HFFc6 (cell line): ENCODE results near the gene CREB5. TPM values are rescaled to one million over a fixed set of nuclear protein-coding genes. Genes with fewer than 3 reads are reported as not detected.

ENCODE experiments used
- DNase-seq: peaks from one replicate; pipeline ENCODE4 v3.0.0-alpha.2; 2018
- H3K27ac Mint-ChIP-seq: 2 replicates; pipeline ENCODE4 v1.8.0; 2020; ENCODE audit warnings: mild to moderate bottlenecking, mixed read lengths
- H3K27me3 Mint-ChIP-seq: 2 replicates; pipeline ENCODE4 v1.8.0; 2021; ENCODE audit warnings: mild to moderate bottlenecking, moderate library complexity, mixed read lengths; ENCODE audit not compliant: insufficient read depth
- H3K36me3 Mint-ChIP-seq: 2 replicates; pipeline ENCODE4 v1.8.0; 2021; ENCODE audit warnings: low read depth, mixed read lengths
- H3K4me1 Mint-ChIP-seq: 2 replicates; pipeline ENCODE4 v1.8.0; 2020; ENCODE audit warnings: low read depth, mixed read lengths
- H3K4me3 Mint-ChIP-seq: 2 replicates; pipeline ENCODE4 v1.8.0; 2020; ENCODE audit warnings: mild to moderate bottlenecking, moderate library complexity, mixed read lengths
- H3K9me3 Mint-ChIP-seq: 2 replicates; pipeline ENCODE4 v1.8.0; 2020; ENCODE audit warnings: mild to moderate bottlenecking, mixed read lengths
- total RNA-seq, 6 experiments: library from RNA; stranded (reverse); fragmentation: NEBNext Ultra II Directional; extraction: Animal tissue kit (Norgen Biotek cat#: 25700); gene quantifications; 2 replicates in 1 of 6; 3 replicates in 5 of 6; pipeline ENCODE4 v1.2.3, GENCODE V29; 2021
- TF ChIP-seq, protein P1 (sequence below): fragments of 200-600 bp; sonication (generic); IDR thresholded peaks from 2 replicates; pipeline ENCODE4 v1.5.0; 2021; ENCODE audit warnings: antibody characterized with exemption, mild to moderate bottlenecking

Gene CREB5
- total RNA-seq, 6 experiments from 2014 or later = 0.60 to 0.90 (median 0.79) TPM

DNA sequence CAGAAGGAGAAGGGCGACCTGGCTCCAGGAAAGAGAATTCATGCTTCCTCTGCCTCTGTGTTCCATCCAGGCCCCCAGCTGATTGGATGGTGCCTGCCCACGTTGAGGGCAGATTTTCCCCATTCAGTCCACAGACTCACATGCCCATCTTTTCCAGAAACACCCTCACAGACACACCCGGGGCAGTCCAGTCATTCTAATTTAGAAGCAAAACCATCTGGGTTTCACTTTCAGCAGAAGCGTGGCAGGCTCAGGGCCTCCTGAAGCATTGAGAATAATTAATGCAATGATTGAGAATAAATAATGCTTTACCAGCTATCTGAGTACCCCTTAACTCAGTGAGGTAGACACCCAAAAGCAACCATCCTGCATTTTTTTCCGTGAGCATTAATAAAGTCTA is 30.2 kb upstream of the CREB5 start:
- Mint-ChIP-seq H3K36me3 (no peaks in the 10 kb centered on the region), H3K4me3 (no peak overlapping the region), H3K9me3 (no peaks in the 10 kb centered on the region), H3K27ac (no peak overlapping the region), H3K27me3 (peaks cover 12% of the 10 kb centered on the region; the same call in 1 of the 2 replicates), H3K4me1 (no peaks in the 10 kb centered on the region)
- TF ChIP-seq, protein P1, sequence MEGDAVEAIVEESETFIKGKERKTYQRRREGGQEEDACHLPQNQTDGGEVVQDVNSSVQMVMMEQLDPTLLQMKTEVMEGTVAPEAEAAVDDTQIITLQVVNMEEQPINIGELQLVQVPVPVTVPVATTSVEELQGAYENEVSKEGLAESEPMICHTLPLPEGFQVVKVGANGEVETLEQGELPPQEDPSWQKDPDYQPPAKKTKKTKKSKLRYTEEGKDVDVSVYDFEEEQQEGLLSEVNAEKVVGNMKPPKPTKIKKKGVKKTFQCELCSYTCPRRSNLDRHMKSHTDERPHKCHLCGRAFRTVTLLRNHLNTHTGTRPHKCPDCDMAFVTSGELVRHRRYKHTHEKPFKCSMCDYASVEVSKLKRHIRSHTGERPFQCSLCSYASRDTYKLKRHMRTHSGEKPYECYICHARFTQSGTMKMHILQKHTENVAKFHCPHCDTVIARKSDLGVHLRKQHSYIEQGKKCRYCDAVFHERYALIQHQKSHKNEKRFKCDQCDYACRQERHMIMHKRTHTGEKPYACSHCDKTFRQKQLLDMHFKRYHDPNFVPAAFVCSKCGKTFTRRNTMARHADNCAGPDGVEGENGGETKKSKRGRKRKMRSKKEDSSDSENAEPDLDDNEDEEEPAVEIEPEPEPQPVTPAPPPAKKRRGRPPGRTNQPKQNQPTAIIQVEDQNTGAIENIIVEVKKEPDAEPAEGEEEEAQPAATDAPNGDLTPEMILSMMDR = no peak
- no peak for DNase-seq

DNA sequence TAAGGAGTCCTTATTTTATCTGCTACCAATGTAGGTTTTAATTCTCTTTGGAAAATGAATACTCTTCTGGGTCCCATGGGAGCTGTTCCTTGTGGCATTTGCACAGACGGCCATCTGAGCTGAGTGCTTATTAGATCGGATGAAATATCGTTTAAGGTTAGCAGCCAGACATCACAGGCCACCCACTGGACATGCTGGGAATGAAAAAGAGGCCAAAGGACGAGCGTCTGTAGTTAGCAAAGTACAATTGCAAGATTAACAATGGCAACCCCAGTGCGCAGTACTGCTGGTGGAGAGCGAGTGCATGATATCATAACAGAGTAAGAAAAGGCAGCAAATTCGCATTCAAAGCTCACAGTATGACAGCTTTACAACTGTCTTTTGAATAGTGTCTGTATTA is 28.3 kb upstream of the CREB5 start:
- H3K27me3 Mint-ChIP-seq = peaks cover 22% of the 10 kb centered on the region
- no peak overlapping the region for H3K27ac Mint-ChIP-seq
- no peak for DNase-seq

DNA sequence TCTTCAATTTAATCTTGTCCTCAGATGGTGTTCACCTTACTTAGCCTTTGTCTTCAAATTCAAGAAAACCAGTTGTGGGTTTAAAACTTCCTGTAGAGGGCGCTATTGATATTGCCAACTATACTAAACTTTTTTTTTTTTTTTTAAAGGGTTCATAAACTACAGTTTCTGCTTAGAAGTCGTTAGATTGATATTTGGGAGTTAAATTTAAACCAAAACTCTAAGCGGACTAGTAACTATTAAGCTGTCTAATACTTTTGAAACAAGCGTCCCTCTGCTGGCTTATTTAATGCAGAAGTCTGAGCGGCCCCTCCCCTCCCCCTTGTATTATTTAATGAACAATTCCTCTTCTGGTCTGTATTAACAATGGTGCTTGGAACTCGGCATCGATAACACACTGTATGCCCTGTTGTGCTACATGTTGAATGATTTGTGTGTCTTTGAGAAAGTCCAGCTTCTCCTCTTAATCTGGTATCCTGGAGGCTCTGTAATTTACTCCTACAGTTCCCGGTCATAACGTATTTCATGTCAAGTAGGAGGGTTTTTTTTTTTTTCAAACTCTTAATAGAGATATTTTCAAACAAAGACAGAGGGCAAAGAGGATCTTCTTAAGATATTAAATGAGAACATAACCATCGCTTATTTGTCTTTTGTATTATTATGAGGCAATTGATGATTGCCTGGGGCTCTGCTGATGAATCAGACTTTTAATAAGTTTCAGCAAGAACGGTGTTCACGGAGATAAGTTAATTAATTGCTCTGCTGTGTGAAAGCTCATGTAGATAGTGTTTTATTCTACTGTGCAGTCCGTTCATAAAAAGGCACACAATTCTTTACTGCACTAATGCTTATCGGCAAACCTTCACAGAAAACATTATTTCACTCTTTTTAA is 22.6 kb upstream of the CREB5 start:
- Mint-ChIP-seq H3K4me1 (peaks cover 6% of the 10 kb centered on the region; the same call in 1 of the 2 replicates), H3K9me3 (no peaks in the 10 kb centered on the region), H3K27me3 (peaks cover 25% of the 10 kb centered on the region), H3K4me3 (peak overlapping the region; percentile 61), H3K27ac (no peak overlapping the region), H3K36me3 (no peaks in the 10 kb centered on the region)
- TF ChIP-seq, protein P1 = peak; percentile 93
- peak; percentile 62 for DNase-seq

More for the DNA sequence above, 28.3 kb upstream of the CREB5 start:
- no peaks in the 10 kb centered on the region for H3K36me3 Mint-ChIP-seq
- no peaks in the 10 kb centered on the region for H3K4me1 Mint-ChIP-seq
- H3K9me3 Mint-ChIP-seq = no peaks in the 10 kb centered on the region
- TF ChIP-seq, protein P1 = no peak
- H3K4me3 Mint-ChIP-seq = no peak overlapping the region

DNA sequence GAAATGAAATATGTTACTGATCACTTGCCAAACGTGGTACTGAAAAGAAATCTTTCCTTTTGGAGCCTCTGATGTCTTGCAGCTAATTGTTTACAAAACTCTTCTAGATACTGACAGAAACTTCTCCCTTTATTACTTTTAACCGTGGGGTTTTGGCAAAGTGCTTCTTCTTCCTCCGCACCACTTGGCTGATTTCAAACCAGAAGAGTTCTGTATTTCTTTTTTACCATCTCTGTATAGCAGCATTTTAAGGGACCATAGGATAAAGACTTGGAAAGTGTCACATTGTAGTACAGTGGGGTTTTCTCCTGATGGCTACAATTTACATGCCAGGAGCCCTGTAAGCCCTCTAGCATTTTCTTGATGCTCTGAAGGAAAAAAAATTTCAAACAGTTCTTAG is 21.9 kb upstream of the CREB5 start:
- DNase-seq = no peak
- Mint-ChIP-seq H3K27ac (no peak overlapping the region), H3K4me1 (peaks cover 6% of the 10 kb centered on the region; the same call in 1 of the 2 replicates), H3K27me3 (peaks cover 26% of the 10 kb centered on the region), H3K36me3 (no peaks in the 10 kb centered on the region), H3K9me3 (no peaks in the 10 kb centered on the region), H3K4me3 (no peak overlapping the region)
- TF ChIP-seq, protein P1 = no peak

DNA sequence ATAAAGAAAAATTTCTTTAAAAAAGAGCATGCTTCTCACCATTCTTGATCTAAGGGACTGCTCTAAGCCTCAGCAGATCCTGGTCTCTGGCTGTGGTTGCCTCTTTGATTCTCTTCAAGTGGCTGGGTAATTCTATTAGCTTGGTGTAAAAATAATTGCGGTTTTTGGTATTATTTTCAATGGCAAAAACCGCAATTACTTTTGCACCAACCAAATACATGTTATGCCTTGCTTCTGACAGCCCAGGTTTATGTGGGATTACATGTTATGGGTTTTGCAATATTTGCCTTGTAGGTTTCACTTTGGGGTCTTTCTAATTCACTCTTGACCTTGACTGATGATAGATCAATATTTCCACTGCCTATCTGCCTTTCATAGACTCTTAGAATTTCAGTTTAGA is 20.0 kb upstream of the CREB5 start:
- no peak overlapping the region for H3K4me3 Mint-ChIP-seq
- peaks cover 25% of the 10 kb centered on the region for H3K27me3 Mint-ChIP-seq
- H3K27ac Mint-ChIP-seq = no peak overlapping the region
- TF ChIP-seq, protein P1 = no peak
- H3K4me1 Mint-ChIP-seq = peaks cover 6% of the 10 kb centered on the region; the same call in 1 of the 2 replicates
- H3K36me3 Mint-ChIP-seq = no peaks in the 10 kb centered on the region
- DNase-seq = no peak
- H3K9me3 Mint-ChIP-seq = no peaks in the 10 kb centered on the region
